ENCODE data around the gene SPECC1L. TPM values are rescaled to one million over a fixed set of nuclear protein-coding genes. Genes with fewer than 3 reads are reported as not detected.

SPECC1L gene
- total and polyA plus RNA-seq, 2 experiments from 2014 or later: 19.7 to 43.2 TPM

DNA sequence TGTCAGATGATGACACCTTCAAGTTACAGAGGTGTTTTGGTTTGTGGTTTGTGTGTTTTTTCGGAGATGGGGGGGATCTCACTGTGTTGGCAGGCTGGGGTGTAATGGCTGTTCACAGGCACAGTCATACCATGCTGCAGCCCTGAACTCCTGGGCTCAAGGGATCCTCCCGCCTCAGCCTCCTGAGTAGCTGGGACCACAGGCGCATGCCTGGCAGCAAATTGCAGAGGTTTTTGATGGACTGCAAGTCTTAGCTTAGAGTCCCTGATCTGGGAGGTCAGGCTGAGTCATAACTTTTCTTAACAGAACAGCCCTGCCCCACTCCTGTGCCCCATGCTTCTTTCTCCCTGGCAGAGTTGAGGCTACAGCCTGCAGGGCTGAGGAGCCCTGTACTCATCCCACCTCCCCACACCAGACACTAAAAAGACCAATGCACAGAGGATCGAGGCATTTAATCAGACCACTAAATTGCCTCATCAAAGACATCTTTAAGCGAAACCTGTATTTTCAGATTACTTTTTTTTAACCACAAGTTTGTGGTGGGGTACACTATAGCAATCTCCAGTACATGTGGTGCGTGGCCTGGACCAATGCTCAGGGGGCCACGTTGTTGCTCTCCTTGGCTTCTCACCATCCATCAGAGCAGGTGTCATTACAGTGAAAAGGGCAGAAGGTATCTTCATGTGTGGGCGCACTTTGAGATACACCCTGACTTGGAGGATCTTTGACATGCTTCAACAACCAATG lies 139.7 kb downstream of the SPECC1L start:
- peaks cover 20% of the 10 kb centered on the region for H3K36me3 ChIP-seq
- H3K27me3 ChIP-seq: no peaks in the 10 kb centered on the region
- TF ChIP-seq, protein P1, sequence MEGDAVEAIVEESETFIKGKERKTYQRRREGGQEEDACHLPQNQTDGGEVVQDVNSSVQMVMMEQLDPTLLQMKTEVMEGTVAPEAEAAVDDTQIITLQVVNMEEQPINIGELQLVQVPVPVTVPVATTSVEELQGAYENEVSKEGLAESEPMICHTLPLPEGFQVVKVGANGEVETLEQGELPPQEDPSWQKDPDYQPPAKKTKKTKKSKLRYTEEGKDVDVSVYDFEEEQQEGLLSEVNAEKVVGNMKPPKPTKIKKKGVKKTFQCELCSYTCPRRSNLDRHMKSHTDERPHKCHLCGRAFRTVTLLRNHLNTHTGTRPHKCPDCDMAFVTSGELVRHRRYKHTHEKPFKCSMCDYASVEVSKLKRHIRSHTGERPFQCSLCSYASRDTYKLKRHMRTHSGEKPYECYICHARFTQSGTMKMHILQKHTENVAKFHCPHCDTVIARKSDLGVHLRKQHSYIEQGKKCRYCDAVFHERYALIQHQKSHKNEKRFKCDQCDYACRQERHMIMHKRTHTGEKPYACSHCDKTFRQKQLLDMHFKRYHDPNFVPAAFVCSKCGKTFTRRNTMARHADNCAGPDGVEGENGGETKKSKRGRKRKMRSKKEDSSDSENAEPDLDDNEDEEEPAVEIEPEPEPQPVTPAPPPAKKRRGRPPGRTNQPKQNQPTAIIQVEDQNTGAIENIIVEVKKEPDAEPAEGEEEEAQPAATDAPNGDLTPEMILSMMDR (IDR thresholded peaks at IDR 0.05; ENCODE audit: low read depth, low read length): no peak
- no peak for DNase-seq (ENCODE audit: low read depth in 1 of 2, low spot score in 1 of 2)
- no peaks in the 10 kb centered on the region for H3K9me3 ChIP-seq (ENCODE audit: low read depth)
- no peak overlapping the region for H3K27ac ChIP-seq
- H3K4me1 ChIP-seq (ENCODE audit: low read depth): peaks cover 17% of the 10 kb centered on the region
- no peak overlapping the region for H3K4me3 ChIP-seq

DNA sequence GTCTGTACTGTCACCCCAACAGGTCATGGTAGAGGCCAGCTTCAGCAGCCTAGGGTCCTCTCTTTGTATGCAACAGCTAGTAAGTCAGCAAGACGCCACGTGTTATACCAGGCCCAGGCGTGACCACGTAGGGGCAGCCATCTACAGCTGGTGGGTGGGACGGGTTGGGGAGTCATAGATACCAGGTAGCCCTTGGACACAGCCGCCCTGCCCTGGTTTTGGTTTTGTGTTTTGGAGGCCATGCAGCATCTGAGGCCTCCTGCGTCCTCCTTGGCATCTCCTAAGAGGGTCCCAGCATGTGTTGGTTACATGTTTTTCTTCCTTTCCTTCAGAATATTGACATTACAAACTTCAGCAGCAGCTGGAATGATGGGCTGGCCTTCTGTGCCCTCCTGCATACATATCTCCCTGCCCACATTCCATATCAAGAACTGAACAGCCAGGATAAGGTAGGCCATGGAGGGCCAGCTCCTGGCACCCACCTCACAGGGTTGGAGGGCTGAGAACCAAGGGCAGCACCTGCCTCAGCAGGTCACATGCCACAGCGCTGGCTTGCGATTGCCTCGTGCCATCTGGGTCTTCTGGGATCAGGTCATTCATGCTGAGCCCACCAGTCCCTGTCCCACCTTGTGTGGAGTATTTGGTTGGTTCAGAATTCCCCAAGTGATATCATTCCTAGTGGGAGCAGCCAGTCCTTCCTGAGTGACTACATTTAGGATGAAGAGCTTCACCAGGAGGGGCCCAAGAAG lies 140.8 kb downstream of the SPECC1L start:
- H3K4me3 ChIP-seq: no peak overlapping the region
- H3K27ac ChIP-seq: no peak overlapping the region
- no peaks in the 10 kb centered on the region for H3K27me3 ChIP-seq
- no peak for DNase-seq (ENCODE audit: low read depth in 1 of 2, low spot score in 1 of 2)
- peaks cover 16% of the 10 kb centered on the region for H3K4me1 ChIP-seq (ENCODE audit: low read depth)
- TF ChIP-seq, protein P1 (IDR thresholded peaks at IDR 0.05; ENCODE audit: low read depth, low read length): no peak
- H3K9me3 ChIP-seq (ENCODE audit: low read depth): no peaks in the 10 kb centered on the region
- H3K36me3 ChIP-seq: peaks cover 27% of the 10 kb centered on the region

DNA sequence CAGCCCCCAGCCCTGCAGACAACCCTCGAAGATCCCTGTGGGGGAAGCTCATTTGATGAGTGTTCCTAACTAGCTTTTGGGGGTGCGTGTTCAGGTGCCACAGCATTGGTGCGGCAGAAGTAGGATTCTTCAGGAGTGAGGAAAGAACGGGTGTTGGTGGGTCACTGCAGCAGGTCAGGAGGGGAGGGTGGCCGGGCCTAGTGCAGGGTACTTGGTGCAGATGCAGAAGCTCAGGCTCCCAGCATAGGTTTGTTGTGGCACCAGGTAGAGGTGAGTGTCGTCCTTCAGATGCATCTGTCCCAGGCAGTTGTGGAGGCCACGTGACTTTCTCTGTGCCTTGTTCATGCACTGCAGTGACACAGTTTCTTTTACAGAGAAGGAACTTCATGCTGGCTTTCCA lies 141.6 kb downstream of the SPECC1L start:
- Histone ChIP-seq H3K9me3 (ENCODE audit: low read depth) (no peaks in the 10 kb centered on the region), H3K27ac (no peak overlapping the region), H3K27me3 (no peaks in the 10 kb centered on the region), H3K36me3 (peaks cover 27% of the 10 kb centered on the region), H3K4me1 (ENCODE audit: low read depth) (peaks cover 7% of the 10 kb centered on the region), H3K4me3 (no peak overlapping the region)
- TF ChIP-seq, protein P1 (IDR thresholded peaks at IDR 0.05; ENCODE audit: low read depth, low read length): no peak
- DNase-seq (ENCODE audit: low read depth in 1 of 2, low spot score in 1 of 2): no peak

DNA sequence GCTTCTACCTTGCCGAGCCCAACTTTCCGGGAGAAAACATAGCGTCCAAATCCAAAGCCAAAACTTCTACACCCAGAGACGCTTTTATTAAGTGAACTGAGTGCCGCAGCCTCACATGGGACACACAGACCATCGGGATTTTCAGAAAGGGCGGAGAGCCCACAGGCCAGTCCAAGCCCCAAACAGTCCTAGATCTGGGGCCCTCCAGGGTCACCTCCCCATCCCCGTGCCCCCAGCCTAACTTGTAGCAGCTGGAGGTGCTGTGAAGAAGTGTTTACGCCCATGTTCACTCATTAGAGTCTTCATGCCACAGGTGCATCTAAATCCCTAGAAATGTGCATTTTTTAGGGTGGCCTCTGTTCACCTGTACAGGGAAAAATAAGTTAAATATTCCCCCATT lies 142.6 kb downstream of the SPECC1L start:
- Histone ChIP-seq H3K27ac (no peak overlapping the region), H3K36me3 (peaks cover 27% of the 10 kb centered on the region), H3K27me3 (no peaks in the 10 kb centered on the region), H3K4me3 (no peak overlapping the region), H3K4me1 (ENCODE audit: low read depth) (no peaks in the 10 kb centered on the region), H3K9me3 (ENCODE audit: low read depth) (no peaks in the 10 kb centered on the region)
- TF ChIP-seq, protein P1 (IDR thresholded peaks at IDR 0.05; ENCODE audit: low read depth, low read length): no peak
- no peak for DNase-seq (ENCODE audit: low read depth in 1 of 2, low spot score in 1 of 2)

DNA sequence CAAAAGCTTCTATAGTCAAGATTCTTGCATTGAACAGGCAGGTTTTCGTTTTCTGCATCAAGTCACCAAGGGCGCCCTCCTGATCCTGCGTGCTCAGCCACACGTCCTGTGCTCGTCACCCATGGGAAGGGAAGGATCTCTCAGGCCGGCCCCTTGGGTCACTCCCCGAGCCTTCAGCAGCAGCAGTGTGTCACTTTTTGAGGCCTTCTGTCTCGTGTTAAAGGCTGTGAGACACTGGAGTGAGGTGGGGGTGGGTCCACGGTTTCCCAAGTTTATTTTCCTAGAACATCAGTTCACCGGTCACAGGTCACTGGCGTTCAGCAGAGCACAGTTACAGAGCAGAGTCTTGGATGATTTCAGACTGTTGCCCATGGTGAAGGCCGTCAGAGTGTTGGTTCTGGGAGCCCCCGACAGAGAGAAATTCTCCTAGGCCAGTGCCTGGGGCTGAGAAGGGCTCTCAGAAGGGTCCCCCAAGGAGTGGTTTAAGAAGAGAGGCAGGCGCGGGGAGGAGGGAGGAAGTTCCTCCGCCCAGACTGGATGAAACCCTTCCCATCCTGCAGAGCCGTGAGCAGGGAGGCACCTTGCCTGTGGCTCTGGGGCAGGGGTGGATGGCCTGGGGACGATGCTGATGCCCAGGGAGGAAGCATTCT lies 143.2 kb downstream of the SPECC1L start:
- TF ChIP-seq, protein P1 (IDR thresholded peaks at IDR 0.05; ENCODE audit: low read depth, low read length): no peak
- DNase-seq (ENCODE audit: low read depth in 1 of 2, low spot score in 1 of 2): no peak
- H3K4me3 ChIP-seq: no peak overlapping the region
- H3K36me3 ChIP-seq: peaks cover 27% of the 10 kb centered on the region
- no peaks in the 10 kb centered on the region for H3K4me1 ChIP-seq (ENCODE audit: low read depth)
- no peaks in the 10 kb centered on the region for H3K9me3 ChIP-seq (ENCODE audit: low read depth)
- H3K27ac ChIP-seq: peak overlapping the region; percentile 34
- H3K27me3 ChIP-seq: no peaks in the 10 kb centered on the region
